NCI-H2196 treated with DMSO at 0.1 percent for 48 hours (cell line): ENCODE results near the gene RBM15.

ENCODE experiments used
- DNase-seq: peaks from one replicate; lab custom pipeline; 2025; ENCODE audit not compliant: unreplicated experiment; lab: John Stamatoyannopoulos, UW

Gene RBM15

DNA sequence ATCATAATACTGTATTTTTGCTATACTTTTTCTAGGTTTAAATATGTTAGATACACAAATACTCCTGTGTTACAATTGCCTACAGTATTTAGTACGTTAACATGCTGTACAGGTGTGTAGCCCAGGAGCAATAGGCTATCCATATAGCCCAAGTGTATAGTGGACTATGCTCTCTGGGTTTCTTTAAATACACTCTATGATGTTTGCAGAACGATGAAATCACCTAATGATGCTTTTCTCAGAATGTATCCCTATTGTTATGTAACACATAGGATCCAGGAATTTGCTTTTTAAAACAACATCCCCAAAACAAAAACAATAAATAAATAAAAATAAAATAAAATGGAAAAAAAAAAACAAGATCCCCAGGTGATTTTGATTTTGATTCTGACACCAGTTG is 18.1 kb upstream of the RBM15 start:
- no peak for DNase-seq

DNA sequence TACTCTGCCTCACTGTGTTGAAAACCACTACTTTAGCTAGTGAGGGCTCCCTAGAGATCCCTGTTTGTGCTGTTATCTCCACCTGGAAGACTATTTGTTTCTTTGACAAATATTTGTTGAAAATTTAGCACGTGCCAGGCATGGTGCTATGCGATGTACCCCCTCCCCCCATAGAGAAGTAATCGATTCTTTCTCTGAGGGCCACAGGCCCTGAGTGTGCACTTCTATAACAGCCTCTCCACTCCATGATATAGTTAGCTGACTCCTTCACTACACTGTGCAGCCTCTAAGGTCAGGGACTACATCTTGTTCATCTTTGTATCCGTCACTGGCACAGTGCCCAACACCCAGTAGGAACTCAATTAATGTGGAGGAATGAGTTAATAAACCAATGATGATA is 17.3 kb upstream of the RBM15 start:
- DNase-seq, result no peak

DNA sequence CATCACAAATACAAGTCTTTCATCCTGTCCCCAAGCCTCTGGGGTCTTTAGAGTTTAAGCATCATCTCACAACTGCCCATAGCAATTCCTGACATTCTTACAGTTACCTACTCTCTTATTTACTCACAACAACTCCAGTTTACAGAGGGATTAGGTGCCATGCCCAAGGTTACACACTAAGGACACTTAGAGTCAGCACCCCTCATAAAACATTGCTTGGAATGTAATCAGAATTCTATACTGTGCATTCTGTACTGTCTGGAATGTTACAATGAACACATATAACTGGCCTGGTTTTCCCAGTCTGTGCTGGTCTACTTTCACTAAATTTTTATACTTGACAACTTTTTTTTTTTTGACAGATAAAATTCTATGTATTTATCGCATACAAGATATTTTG is 14.5 kb upstream of the RBM15 start:
- DNase-seq, result no peak

DNA sequence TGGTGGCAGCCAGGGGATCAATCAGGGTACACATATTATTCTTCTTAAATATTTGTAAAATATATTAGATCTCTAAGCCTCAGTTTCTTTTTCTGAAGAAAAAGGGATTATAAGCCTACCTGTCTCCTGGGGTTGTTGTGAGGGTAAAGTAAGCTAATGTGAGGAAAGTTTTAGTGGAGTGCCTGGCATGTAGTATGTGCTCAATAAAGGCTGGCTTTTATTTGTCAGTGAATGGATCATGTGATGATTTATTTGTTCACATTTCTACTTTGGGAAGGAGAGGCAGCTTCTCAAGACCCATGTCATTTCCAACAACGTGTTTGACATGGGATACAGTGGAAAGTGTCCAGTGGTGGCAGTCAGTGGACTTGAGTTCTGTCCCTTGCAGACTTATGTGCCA is 12.4 kb upstream of the RBM15 start:
- no peak for DNase-seq

DNA sequence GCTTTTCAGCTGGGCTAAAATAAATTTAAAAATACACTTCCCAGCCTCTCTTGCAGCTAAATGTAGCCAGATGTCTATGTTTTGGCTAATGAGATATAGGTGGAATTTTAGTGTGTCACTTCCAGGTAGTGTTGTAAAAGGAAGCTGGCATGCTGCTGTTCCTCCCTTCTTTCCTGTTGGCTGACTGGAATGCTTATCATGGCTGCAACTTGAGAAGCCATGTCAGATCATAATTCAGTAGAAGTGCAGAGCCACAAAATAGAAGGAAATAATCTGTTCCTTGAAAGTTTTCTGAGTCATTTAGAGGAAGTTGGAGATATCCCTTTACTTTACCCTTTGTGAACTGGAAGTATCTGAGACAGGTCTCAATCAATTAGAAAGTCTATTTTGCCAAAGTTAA is 10.9 kb upstream of the RBM15 start:
- DNase-seq, result no peak

DNA sequence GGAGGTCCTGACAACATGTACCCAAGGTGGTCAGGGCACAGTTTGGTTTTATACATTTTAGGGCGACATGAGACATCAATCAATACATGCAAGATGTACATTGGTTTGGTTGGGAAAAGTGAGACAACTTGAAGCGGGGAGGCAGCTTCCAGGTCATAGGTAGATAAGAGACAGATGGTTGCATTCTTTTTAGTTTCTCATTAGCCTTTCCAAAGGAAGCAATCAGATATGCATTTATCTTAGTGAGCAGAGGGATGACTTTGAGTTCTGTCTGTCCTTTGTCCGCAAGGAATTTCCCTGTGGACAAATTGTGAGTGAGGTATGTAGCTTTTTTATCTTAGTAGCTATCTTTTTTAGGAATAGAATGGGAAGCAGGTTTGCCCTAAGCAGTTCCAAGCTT is 10.5 kb upstream of the RBM15 start:
- no peak for DNase-seq

DNA sequence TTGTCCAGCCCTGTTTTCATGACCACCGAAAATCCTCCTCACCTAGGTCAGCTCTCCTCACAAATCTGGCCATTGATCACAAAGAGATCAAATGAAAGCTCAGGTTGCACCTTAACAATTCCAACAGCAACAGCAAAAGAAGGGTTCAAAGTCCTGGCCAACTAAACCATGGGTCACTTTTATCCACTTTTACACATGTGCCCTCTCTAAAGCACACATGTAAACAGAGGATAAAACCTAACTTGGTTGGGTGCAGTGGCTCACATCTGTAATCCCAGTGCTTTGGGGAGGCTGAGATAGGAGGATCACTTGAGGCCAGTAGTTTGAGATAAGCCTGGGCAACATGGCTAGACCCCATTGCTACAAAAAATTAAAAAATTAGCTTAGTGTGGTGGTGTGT is 3.9 kb upstream of the RBM15 start:
- no peak for DNase-seq

DNA sequence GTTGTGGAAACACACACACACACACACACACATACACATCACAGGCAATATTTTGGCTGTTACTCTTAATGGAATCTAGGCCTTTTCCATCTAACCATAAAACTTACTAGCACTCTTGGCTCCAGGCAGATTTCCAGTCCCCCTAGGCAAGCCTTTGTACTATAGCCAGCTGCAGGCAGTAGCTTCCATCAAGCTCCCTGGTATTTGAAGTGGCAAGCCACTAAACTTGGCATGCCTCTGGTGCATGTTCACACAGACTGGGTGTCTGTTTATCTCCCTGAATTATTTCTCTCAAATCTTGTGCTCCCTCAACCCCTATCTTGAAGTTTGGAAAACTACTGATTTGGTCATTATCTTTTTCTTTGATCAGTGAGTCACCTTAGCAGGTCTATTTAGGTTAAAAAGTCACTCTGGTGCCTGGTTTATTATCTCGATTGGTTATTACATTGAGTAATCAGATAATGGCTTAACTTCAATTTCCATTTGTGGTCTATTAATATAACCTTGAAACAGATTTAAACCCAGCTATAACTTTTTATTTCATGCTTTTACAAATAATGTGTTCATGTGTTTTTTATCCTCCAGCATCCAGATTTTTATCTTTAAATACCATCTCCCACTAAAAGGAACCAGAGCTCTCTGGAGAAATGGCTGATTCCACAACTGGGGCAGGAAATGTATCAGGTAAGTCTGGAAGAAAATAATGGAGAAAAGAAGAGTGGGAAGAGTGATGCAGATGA is 2.7 kb upstream of the RBM15 start:
- DNase-seq, result peak; percentile 33

DNA sequence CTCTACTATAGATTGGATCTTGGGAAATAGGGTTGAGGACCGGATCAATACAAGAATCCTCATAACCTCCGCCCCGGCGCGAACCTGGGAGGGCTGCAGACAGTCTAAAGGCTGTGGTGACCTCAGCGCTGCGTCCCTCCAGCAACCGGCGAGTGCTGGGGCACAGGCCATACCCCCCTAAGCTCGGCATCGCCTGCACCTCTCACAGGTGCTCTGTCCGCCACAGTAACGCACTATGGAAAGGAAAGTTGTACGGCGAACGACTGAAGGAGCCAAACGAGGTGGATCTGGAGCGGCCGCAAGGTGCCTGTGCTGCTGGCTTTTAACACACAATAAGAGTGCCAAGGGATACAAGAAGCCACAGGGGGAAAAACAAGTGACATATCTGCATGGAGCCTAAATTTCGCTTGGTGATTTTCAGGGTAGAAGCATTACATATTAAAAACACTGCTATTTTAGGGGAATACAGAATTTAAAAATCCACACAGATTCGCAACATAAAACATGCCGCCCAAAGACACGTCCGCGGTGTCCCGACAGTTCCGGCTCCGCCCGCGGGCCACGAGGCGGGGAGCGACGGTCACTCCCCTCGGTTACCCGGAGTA is 1.4 kb upstream of the RBM15 start:
- DNase-seq, result no peak

DNA sequence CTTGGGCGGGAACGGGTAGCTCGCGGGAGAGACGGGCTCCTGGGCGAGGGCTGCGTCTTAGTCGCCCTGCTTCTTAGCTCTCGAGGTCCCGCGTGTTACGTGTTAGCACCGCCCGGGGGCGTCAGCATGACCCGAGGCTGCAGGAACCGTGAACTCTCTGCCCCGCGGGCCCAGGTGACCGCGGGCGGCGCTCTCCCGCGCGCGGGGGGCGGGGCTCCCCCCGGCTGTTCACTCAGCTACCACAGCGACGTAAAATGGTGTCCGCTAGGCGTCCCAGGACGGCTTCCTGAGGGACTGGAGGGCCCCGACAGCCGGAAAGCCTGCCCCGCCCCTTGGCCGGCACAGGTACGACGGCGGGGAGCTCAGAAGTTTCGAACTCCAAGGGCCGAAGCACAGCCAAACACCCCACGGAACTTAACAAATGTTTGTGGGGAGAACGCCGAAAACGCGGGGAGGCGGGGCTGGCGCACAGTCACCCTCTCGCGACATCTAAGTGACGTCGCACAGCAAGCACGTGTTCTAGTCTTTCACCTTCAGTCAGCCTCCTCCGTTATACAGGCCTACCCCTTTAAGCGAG is 780 bp upstream of the RBM15 start:
- peak; percentile 85 for DNase-seq

DNA sequence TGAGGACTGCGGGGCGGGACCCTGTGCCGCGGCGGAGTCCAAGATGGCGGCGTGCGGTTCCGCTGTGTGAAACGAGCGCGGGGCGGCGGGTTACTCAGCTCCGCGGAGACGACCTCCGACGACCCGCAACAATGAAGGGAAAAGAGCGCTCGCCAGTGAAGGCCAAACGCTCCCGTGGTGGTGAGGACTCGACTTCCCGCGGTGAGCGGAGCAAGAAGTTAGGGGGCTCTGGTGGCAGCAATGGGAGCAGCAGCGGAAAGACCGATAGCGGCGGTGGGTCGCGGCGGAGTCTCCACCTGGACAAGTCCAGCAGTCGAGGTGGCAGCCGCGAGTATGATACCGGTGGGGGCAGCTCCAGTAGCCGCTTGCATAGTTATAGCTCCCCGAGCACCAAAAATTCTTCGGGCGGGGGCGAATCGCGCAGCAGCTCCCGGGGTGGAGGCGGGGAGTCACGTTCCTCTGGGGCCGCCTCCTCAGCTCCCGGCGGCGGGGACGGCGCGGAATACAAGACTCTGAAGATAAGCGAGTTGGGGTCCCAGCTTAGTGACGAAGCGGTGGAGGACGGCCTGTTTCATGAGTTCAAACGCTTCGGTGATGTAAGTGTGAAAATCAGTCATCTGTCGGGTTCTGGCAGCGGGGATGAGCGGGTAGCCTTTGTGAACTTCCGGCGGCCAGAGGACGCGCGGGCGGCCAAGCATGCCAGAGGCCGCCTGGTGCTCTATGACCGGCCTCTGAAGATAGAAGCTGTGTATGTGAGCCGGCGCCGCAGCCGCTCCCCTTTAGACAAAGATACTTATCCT is 430 bp downstream of the RBM15 start:
- peak; percentile 42 for DNase-seq

DNA sequence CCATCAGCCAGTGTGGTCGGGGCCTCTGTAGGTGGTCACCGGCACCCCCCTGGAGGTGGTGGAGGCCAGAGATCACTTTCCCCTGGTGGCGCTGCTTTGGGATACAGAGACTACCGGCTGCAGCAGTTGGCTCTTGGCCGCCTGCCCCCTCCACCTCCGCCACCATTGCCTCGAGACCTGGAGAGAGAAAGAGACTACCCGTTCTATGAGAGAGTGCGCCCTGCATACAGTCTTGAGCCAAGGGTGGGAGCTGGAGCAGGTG is 961 bp downstream of the RBM15 start:
- DNase-seq, result no peak

DNA sequence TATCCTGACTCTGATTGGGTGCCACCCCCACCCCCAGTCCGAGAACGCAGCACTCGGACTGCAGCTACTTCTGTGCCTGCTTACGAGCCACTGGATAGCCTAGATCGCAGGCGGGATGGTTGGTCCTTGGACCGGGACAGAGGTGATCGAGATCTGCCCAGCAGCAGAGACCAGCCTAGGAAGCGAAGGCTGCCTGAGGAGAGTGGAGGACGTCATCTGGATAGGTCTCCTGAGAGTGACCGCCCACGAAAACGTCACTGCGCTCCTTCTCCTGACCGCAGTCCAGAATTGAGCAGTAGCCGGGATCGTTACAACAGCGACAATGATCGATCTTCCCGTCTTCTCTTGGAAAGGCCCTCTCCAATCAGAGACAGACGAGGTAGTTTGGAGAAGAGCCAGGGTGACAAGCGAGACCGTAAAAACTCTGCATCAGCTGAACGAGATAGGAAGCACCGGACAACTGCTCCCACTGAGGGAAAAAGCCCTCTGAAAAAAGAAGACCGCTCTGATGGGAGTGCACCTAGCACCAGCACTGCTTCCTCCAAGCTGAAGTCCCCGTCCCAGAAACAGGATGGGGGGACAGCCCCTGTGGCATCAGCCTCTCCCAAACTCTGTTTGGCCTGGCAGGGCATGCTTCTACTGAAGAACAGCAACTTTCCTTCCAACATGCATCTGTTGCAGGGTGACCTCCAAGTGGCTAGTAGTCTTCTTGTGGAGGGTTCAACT is 2.1 kb downstream of the RBM15 start:
- DNase-seq, result no peak

DNA sequence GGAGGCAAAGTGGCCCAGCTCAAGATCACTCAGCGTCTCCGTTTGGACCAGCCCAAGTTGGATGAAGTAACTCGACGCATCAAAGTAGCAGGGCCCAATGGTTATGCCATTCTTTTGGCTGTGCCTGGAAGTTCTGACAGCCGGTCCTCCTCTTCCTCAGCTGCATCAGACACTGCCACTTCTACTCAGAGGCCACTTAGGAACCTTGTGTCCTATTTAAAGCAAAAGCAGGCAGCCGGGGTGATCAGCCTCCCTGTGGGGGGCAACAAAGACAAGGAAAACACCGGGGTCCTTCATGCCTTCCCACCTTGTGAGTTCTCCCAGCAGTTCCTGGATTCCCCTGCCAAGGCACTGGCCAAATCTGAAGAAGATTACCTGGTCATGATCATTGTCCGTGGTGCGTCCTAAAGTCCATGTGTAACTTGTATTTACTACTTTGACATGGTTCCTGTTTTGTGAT is 2.7 kb downstream of the RBM15 start:
- no peak for DNase-seq

DNA sequence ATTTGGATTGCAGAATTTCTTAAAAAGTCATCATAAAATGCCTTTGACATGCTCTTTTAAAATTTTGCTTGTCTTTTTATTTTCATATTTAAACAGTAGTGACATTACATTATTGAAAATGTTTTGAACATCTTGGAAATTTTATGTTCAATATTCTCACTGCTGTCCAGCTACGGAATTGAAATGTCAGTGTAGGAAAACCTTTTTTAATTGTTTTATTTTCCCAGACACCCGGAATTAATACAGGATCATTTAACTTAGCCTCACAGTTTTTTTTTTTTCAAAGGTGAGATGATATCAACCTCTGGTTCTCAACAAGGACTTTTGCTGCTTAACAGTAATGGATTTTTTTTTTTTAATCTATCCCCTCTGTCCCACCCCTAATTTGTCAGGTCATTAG is 4.1 kb downstream of the RBM15 start:
- no peak for DNase-seq

DNA sequence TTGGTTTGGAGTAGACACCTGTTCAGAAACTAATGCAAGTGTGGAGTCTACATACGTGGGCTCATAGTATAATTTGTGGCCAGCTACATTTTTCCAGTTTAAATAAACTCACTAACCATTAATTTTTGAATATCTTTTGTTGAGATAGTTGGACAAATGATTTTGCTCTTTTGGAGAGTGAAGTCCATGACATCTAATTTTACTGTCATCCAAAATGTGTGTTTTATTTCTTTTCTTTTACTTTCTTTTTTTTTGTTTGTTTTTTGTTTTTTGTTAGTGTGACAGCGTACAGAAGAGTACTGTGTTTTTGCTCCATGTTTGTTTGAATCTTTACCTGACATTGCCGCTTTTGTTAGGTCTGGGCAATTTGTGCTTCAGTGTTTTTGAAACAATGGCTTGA is 5.0 kb downstream of the RBM15 start:
- no peak for DNase-seq

DNA sequence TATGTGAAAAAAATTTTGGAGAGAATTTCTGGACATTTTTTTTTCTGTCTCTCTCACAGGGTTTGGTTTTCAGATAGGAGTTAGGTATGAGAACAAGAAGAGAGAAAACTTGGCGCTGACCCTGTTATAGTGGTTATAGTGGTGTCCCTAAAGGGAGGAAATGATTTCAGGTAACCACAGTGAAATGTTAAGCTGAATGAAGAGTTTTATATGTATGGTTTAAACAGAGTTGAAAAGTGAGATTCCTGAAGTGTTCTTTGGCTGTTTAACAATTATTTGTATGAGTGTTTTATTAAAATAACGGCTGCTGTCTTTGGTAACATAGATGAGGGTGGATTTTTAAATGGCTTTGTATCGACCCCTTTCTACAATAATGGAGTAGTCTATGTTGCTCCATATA is 6.3 kb downstream of the RBM15 start:
- no peak for DNase-seq

DNA sequence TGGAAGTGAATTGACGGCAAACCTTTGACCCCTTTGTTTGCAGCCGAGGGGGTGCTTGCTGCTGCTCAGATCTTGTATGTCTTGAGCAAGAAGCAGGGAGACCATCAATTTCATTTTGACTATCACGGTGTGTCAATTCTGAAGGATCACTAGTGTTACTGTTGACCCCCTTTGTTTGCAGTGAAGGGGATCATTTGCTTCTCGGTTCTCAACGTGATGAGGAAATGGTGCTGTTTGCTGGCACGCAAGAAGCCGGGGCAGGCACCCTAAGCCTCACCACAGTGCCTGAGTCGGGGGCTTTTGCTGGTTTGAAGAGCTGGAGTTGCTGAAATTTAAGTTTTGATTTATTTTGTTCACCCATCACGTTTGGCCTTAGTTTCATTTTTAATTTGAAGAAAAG is 7.5 kb downstream of the RBM15 start:
- DNase-seq, result no peak

DNA sequence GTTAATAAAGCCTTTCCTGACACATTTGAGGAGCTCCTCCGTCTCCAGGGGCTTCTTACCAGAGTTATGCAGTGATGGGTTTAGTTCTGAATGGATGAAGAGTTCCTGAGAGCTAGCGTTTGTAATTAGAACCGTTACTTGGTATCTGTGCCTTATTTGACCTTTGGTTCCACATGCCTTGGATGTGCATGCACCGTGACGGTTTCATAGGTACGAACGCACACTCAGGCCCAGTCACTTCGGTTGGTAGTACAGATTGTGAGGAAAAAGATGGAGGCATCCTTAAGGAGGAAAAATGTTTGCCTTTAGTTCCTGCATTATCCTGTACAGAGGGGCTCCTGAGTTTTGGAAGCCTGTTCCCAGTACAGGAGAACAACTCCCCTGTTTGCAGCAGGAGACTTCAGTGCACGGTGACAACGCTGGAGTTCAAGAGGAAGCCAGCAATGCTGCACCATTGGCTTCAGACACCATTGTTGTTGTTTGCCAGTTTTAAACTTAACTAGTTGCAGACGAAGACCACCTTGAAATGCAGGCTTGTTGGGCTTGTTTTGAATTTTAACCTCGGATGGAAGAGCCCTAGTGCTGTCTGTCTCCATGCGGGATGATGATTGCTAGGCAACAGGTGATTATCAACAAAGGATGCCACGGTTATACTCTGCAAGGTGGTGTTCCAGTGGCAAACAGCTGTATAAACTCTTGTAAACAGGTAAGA is 8.2 kb downstream of the RBM15 start:
- no peak for DNase-seq

DNA sequence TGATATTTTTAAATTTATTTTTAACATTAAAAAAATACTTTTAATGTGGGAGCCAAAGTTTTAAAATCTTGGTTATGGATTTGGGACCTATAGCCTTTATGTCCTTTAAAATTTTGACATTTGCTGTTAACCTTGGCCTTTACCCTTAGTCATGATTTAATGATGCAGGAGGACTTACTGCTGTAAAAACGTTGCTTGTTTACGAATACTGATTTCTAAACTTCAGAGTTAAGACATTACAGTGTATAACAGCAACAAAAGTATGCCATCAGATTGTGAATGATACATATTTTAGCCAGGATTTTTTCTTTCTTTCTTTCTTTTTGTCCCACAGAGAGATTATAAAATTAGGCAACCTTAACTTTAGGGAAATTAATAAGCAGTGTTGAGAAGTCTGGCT is 8.9 kb downstream of the RBM15 start:
- no peak for DNase-seq

DNA sequence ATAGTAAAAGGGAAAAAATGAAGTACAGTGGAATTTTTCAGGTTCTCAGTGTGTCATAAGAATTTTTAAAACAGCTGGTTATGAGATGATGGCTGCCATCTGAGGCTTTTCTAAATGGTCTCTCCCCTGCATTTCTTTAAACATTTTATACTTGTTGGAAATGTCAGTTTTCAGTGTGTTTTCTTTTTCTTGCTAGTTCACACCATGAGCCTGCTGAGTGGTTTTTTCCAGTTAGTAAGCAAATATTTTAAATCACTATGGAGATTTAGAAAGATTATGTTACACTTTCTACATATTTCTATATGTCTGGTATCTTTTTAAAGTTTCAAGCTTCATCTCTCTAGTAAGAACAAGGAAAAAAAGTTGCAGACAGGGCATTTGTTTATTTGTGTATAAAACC is 9.6 kb downstream of the RBM15 start:
- DNase-seq, result no peak
